Stimulated activated CD8-positive, alpha-beta memory T cell treated with anti-CD3 and anti-CD28 coated beads, Interleukin-2, amount 100 ng/mL, for 48 hours (primary cell): Measurements from ENCODE around the gene TRABD2B.

Experiments
- DNase-seq, 2 donors: peaks; one replicate each; pipeline ENCODE4 v3.0.0-alpha.2; 2020; ENCODE audit warnings: low read depth in 2 of 2

TRABD2B gene

GRCh38 chr1:47881505-47882442 lies 115.4 kb downstream of the TRABD2B start:
- DNase-seq: no peak

- no peak for DNase-seq
Observed at GRCh38 chr1:47876587-47876963, 120.6 kb downstream of the TRABD2B start.

GRCh38 chr1:47875831-47876586 lies 121.2 kb downstream of the TRABD2B start:
- no peak for DNase-seq

DNA sequence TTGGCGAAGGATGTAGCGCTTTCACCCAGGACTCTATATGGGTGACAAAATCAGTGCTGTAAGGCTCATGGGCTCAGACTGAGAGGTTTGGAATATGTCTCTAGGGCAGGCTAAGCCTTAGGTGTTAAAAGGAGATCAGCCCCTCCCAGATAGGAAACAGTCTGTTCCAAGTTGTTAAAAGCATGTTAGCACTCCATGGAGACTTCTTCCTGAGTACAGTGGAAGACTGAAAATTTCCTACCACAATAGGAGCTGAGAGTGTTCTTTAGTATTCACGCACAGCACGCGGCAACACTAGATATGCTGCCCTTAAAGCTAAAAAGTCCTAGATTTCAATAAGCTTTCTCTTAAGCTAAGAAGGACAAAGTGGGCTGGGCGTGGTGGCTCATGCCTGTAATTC lies 122.1 kb downstream of the TRABD2B start:
- no peak for DNase-seq

DNA sequence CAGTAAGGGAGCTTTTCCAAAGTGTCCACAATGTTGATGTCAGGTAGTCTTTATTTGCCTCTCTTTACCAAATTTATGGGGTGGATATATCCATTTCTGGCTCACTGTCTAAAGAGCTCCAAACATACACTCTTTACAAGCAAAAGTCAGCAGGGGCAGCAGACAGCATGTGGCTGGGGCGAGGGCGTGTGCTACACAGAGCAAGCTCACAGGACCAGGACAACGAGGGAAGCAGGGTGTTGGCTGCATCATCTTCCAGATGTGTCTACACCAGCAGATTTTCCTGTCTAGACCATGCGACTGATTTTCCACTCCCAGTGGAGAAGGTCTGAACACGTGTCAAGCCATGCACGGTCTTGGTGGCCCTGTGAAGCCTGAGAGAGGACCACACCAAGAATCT lies 123.8 kb downstream of the TRABD2B start:
- DNase-seq: no peak

GRCh38 chr1:47872886-47873285 lies 124.3 kb downstream of the TRABD2B start:
- no peak for DNase-seq

DNA sequence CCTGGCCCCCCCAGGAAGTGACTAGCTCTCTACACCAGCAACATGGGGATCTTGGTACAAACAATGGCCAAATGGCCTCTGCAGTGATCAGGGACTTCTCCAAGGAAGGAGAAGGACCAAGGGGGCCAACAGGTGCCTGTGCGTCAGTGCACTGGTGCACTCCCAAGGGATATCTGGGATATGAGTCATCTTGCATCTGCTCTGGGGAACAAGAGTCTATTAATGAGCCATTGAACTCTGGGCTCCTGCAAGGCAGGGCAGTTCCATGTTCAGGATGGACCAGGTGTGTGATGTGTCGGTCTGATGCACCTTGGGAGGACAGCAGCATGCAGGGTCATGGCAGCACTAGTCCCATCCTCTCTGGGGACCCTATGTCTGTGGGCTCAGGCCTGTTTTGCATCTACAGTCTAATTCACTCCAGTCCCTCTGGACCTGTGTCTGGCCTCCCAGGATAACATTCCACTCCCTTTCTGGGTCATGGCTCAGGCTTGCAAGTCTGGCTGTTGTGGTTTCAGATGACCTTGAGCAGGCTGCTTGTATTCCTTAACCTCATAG lies 125.3 kb downstream of the TRABD2B start:
- DNase-seq: no peak

DNA sequence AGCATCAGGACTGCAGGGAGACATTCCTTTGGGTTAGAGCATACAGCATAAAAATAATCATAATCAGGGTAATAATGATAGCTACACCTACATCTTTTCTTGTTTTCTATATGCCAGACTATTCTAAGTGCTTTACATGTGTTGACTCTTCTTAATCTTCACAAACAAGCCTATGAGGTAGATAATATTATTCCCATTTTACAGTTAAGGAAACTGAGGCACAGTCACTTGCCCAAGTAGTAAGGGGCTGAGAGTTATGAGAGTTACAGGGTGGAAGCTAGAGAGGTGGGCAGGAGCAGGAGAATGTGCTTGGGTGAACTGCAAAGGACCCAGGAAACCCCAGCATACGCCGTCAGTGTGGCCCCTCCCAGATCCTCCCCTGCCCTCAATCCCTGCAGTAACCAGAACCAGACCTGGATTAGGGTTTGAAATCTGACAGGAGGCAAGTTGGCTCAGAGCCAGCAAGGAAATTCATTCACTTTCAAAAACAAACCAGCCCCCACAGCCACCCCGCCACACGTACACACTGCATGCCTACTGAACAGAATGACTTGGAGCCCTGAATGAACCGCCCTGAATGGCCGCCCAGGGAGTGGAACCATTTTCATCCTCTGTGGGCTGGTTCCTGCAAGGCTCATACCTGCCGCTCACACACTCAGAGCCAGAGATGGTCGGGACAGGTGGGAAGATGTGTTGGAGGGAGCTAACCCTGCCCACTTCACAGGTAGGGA lies 126.1 kb downstream of the TRABD2B start:
- DNase-seq: no peak

DNA sequence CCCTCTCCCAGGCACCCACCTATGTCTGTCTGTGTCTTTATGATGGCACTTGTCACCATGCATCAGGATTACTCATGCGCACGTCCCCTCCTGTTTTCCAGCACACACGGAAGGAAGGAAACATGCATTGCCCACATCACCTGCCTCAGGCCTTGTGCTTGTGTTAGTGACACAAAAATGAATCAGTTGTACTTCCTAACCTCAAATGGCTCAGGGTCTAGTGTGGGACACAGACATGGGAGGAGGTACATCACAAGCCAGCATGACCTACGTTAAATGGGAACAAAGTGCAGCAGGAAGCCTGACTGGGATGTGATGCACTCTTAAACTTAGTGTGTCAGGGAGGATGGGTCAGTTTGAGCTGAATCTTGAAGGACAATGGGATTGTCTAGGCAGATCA lies 126.7 kb downstream of the TRABD2B start:
- no peak for DNase-seq

DNA sequence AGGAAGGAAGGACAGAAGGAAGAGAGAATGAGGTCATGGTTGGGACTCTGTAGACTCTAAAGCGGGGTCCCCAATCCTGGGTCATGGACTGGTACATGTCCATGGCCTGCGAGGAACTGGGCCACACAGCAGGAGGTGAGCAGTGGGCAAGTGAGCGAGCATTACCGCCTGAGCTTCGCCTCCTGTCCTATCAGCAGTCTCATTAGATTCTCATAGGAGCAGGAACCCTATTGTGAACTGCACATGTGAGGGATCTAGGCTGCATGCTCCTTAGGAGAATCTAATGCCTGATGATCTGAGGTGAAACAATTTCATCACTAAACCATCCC lies 128.9 kb downstream of the TRABD2B start:
- no peak for DNase-seq

GRCh38 chr1:47867438-47868347 lies 129.5 kb downstream of the TRABD2B start:
- no peak for DNase-seq

DNA sequence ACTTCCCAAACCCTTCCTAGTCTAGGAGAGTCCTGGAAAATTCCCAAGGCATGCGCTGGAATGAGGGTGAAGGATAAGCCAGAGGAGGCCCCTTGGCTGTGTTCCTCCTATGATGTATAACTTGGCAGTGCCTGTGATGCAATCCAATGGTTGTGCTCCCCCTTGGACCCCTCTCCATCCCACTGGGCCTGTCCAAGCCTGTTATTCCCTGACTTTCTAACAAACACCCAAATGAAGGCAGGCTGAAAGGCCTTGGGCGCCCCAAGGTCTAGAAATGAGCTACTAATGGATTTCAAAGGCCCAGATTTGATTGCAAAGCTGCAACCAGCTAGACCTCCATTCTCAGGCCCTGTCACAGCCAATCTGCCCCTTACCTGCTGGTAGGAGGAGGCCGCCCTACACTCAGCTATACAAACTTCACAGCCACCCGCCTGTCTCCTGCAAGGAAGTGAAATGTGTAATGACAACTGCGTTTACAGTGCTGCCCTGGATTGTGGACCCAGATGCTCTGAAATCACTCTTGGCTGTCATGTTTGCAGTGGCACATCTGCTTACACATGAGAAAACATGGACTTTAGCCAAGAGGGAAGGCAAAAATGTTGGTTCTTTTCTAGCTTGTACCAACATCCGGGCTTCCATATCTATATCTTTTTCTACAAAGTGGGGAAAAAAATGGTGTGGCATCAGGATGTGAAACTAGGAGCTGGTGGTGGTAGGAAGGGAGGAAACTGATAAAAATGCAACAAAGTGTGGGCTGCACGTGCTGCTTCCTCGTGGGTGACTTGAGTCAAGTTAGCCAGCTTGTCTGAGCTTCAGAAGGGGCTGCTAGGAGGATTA lies 130.4 kb downstream of the TRABD2B start:
- no peak for DNase-seq

- no peak for DNase-seq
Observed at GRCh38 chr1:47865881-47866535, 131.2 kb downstream of the TRABD2B start.

DNA sequence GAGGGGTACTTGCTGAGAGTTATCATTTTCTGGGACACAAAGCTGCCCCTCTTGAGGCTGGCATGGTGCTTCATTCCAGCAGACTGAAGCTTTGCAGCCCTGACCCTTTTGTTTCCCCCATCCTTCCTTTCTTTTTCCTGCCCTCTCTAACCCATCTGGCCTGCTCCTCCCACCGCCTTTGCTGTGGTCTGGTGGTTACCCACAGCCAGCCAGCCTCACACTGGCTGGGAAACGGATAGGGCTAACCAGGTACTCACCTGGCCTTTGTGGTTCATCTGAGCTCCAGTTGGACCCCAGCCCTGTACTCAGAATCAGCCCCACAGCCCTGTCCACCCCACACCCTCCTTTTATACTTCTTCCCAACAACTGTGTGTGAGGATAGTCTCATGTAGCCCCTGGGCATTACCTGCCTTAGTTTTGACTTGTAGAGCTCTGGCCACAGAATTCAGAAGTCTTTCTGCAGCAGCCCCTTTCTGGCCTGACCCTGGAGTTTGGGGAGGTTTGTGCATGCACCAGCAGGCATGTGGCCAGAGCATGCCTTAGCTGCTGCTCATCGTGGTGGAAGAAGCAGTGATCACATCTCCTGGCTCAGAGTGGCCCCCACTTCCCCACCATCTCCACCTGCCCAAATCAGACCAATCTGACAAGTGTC lies 138.0 kb downstream of the TRABD2B start:
- no peak for DNase-seq

GRCh38 chr1:47856996-47857395 lies 140.2 kb downstream of the TRABD2B start:
- DNase-seq: no peak

GRCh38 chr1:47855230-47855629 lies 142.0 kb downstream of the TRABD2B start:
- no peak for DNase-seq

GRCh38 chr1:47854552-47855144 lies 142.5 kb downstream of the TRABD2B start:
- DNase-seq: no peak

- DNase-seq: no peak
Observed at GRCh38 chr1:47853852-47854251, 143.3 kb downstream of the TRABD2B start.

DNA sequence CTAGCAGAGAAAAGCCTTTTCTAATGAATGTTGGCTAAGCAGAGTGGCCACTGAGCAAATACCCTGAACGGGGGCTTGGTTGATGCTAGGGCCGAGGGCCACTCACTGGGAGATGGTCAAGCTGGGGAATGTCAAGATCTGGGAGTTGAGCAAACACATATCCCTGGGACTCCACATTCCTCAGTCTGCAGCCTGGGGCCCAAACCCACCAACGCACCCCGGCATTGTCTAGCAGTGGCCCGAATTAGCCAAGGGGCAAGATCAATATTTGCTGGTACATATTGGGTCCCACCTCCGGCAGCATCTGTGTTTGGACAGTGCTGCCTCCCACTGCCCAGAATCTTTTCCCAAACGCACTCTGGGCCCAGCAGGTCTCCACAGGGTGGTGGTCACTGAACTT lies 144.1 kb downstream of the TRABD2B start:
- DNase-seq: no peak
